GM19452 (cell line): ENCODE results near the gene TMEM140.
A peak's percentile ranks its signal among the peaks of the same experiment; 100 is the strongest.
"Not testable (repeated sequence)": the region's sequence is repeated elsewhere in the genome, so short reads cannot be mapped to it uniquely, and the experiment has no call there.

Experiments used
- ATAC-seq: cut with Tn5 transposase; IDR thresholded peaks from one replicate; pipeline ENCODE4 v1.9.1; 2021; ENCODE audit not compliant: unreplicated experiment

The TMEM140 gene

GRCh38 chr7:135171581-135172291 lies 23.9 kb downstream of the TMEM140 start:
- not testable (repeated sequence) for ATAC-seq

DNA sequence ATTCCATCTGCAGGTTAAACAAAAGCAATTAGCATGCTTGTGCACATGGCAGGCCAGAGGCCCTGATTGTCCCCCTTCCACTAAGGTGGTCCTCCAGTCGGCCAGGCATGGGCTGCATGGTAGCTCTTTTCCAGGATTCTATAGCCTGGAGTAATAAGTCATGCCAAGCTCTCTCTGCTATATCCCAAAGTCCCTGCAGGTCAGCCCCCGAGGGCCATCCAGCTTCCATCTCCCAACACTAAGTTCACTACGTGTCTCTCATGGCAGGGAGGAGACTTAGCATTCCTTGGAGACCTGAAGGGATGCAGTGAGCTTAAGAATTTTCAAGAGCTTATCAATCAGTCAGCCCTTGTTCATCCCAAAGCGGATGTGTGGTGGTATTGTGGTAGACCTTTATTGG lies 26.0 kb downstream of the TMEM140 start:
- ATAC-seq = not testable (repeated sequence)

DNA sequence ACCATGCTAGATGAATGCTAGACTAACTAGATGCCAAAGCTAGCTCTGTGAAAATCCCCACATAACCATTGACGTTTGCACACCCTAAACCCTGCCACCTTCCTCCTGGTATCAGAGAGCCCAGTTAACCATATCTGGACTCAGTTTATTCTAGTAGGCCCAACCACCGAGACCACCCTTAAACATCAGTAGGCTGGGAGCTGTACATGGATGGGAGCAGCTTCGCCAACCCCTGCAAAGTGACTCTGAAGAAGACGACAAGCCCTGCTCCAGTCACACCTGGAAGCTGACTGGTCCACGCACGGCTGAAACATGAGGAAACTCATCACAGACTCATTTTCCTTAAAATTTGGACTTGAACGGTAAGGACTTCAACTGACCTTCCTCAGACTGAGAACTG lies 27.1 kb downstream of the TMEM140 start:
- ATAC-seq = no peak

DNA sequence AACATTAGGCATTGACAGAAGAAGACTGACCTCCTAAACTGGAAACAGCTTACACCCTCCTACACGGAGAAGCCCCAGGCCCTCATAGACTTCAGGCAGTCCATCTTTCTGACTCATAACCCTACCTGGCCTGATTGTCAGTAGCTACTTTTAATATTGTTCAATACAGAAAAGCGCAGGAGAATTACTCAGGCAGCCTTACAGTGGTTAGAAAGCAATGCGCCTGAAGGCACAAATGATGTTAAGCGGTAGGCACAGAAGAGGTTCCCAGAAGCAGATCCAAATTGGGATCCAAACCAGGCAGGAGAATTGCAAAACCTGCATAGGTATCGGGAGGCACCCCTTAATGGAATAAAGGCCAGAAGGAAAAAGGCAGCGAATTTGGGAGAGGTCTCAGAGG lies 28.1 kb downstream of the TMEM140 start:
- ATAC-seq = no peak

- no peak for ATAC-seq
Measured at GRCh38 chr7:135177028-135177696, 29.3 kb downstream of the TMEM140 start.

- ATAC-seq = no peak
Measured at GRCh38 chr7:135178364-135178763, 30.5 kb downstream of the TMEM140 start.

DNA sequence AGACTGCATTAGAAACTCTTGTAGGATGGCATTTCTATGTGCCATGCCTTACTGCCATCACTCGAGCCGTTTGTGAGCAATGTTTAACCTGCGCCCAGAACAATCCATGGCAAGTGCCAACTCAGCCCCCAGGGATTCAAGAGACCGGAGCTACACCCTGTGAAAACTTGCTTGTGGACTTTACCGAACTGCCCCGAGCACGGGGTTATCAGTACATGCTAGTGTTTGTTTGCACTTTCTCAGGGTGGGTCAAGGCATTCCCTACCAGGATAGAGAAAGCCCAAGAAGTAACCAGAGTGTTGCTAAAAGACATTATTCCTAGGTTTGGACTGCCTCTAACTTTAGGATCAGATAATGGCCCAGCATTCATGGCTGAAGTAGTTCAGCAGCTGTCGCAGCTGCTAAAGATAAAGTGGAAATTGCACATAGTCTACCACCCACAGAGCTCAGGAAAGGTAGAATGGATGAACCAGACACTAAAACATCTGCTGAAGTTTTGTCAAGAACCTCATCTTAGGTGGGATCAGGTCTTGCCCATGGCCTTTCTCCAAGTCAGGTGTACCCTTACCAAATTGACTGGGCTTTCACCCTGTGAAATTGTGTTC lies 31.6 kb downstream of the TMEM140 start:
- no peak for ATAC-seq

- no peak for ATAC-seq
Measured at GRCh38 chr7:135180122-135180521, 32.2 kb downstream of the TMEM140 start.

DNA sequence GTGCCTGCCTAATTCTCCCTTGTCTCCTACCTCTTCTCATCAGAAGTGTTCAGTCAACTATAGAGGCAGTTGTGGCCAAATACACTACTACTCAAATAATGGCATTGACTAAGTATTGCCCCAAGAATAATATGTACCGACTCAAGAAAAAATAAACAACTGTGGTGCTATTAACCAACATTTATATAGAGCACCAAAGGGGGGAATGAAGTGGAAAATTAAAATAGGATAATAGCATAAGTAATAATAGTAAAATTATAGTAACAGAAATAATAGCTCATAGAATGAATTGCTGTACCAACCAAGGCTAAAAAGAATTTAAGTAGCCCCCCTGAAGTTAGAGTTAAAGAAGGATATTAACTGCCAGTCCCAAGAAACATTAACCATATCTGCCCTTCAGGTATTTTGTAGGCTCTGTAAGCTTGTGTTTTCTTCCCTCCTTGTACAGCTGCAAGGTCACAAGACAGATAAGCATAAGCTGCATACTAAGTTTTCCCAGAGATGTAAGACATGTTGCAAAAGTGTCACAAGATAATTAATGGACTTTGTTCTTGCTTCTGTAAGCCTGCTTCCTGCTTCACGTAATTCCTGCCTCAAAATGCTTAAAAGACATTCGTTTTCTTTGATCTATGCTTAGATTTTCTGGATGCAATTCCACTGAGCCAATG lies 33.5 kb downstream of the TMEM140 start:
- ATAC-seq = no peak

DNA sequence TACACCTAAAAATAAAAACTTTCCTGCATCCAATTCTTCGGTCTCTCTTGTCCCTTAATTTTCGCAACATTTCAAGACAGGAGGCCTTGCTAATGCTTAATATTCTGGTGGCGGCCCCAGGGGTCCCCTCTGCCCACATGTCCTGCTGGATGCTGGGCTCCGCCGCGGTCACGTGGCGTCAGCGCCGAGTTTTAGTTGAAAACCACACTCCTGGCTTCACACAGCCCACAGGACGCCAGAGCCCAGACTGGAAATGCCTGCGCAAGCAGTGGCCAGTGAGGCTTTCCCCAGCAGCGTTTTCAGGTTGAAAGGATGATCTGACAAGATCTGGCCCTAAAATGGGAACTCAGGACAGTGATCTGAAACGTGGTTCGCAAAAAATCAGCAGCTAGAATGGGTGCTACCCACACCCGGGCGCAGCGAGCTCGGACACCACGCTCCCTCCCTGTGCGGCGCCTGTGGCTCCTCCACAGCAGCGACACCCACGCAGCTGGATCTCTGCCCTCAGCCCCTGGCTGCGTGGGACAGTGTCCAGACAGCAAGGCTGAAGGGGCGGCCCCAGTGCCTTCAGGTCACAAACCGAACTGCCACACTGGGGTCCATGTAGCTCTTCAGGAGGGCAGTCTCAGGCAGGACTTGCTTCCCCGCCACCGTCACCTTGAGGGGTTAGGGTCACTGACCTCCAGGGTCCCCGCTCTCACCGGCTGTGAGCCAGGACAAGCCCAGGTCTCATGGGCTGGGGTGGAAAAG lies 34.2 kb downstream of the TMEM140 start:
- ATAC-seq = no peak

DNA sequence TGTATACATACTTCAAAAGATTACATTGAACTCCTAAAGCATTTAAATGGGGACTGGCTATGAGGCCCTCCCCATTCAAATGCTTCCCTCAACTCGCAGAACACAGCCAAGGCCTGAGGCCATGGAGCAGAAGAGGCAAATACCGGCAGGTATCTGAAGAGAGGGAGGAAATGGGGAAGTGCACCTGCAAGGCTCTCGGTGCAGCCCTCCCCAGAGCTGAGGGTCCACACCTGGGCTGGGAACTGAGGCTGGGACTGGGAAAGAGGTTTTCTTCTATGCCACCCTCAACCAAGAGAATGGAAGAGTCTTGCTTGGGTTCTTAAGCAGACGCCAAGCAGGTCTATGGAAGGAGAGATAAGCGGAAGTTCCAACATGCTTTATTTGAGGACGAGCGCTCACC lies 35.6 kb downstream of the TMEM140 start:
- ATAC-seq = no peak

GRCh38 chr7:135184254-135184841 lies 36.5 kb downstream of the TMEM140 start:
- ATAC-seq = no peak

DNA sequence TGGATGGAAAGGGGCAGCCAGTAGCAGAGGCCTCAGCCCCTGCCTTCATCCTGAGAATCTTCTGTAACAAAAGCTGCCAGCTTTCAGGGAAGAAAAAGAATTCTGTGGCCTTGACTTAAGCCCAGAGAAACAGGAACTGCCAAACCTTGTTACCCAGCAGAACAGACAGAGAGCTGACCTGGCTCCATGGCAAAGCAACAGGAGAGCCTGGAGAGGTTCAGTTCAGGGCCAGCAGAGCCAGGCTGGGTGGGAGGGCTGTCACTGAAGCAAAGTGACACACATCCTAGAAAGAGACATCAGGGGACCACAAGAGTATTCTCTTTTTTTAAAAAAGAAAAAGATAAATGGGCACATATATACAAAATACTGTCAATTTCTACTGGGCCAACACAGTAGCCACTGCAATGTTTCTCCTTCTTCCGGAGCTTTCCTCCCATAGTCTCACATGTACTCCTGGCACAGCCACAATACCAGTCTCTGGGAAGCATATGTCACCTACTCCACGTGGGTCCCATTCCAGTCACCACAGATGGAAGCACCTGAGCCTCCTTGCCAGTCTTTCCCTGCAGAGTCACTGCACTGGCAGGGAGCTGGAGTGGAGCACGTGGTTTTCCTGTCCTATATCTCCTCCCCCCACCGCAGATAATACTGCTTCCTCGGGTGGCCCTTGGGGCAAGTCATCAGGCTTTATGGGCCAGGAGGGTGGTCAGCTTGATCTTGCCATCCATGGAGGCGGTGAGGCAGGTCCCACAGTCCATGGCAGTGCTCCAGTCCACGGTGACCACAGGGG lies 37.8 kb downstream of the TMEM140 start:
- no peak for ATAC-seq

GRCh38 chr7:135186261-135186540 lies 38.3 kb downstream of the TMEM140 start:
- ATAC-seq = no peak

- peak; percentile 55 for ATAC-seq
Measured at GRCh38 chr7:135186841-135187253, 39.0 kb downstream of the TMEM140 start.

DNA sequence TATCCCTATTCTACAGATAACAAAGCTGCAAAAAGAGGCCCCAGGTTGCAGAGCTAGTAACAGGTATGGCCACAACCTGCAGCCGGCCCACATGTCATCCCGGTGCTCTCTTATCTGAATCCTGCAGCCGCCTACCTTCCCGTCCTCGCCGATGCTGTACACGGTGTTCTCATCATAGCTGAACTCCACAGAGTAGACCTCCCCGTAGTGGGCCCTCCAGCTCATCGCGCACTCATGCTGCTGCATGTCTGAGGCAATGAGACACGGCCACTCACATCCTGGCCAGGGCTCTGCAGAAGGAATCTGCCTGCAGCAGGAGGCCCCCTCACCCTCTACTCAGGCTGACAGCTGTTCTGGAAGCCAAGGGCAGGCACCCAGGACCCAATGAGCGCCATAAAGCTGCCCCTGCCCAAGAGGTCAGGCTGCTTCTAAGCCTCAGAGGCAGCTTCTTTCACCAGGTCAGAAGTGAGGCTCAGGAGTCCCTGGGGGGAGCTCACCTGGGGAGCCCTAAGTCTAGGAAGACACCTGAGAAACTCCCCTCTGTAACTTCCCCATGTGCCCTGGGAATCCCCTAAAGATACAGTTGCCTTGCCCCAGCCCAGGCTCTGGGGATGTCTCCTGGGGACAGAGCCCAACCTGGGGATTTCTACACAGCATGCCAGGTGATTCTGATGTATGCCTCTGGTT lies 40.6 kb downstream of the TMEM140 start:
- no peak for ATAC-seq

DNA sequence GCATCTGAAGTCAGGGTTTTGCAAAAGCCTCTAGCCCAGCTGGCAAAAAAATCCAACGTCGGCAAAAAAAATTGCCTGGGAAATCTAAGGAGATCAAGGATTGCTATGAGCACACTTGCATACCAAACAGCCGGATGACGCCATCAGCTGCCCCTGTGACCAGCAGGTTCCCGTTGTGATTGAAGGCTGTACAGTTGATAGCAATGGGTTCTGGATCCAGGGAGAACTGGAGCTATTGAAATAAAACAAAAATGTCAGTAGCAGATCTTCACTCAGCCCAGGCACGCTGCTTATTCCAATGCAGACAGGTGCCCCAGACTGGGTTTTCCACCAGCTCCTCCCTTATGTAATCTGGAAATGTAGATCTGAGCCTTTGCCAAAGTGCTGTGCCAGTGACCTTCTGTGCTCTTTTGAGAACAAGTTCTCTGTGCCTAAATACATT lies 41.4 kb downstream of the TMEM140 start:
- no peak for ATAC-seq

DNA sequence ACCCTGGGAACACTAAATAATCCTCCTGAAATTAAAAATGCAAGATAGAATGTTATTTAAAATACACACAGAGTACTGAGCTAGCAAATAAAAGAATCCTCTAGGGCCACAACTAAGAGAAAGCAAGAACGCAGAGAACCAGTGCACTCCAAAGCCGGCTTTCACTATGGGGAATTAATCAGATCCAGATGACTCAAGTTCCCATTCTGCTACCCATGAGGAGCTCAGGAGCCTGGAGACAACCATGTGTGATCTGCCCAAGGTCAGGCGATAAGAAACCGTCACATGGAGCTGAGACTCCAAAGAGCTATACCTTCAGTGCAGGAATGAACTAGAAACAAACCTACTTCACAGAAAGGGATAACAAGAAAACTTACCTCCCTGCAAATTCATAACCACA lies 42.1 kb downstream of the TMEM140 start:
- no peak for ATAC-seq

GRCh38 chr7:135190703-135191102 lies 42.8 kb downstream of the TMEM140 start:
- ATAC-seq = no peak
